IMR-90 (cell line): ENCODE results near the gene FBLN1. TPM values are rescaled to one million over a fixed set of nuclear protein-coding genes. Genes with fewer than 3 reads are reported as not detected.

Experiments used
- ATAC-seq: fragments of 200-7000 bp; cut with Tn5 transposase; 2 replicates; pipeline ENCODE4 v1.9.1; 2020; ENCODE audit warnings: low read depth, mild to moderate bottlenecking, moderate library complexity
- BruUV-seq: library from RNA; stranded (reverse); fragments of 400-500 nt; replicated peaks from 2 replicates; lab custom pipeline; 2021; lab: Mats Ljungman, UMichigan
- CTCF ChIA-PET: fragments of 300-600 bp; formaldehyde crosslinking; extraction: SDS; loops from one replicate; lab custom pipeline; 2021; ENCODE audit warnings: antibody characterized with exemption; lab: Yijun Ruan, JAX
- POLR2A ChIA-PET: fragments of 300-600 bp; sonication (Branson Sonifier 250); formaldehyde crosslinking; loops from one replicate; lab custom pipeline; 2022; ENCODE audit warnings: antibody characterized with exemption; ENCODE audit not compliant: unreplicated experiment; lab: Charles Lee
- DNase-seq: peaks from one replicate; pipeline ENCODE4 v3.0.0; 2013
- H2AFZ ChIP-seq: replicated peaks from 2 replicates; pipeline ENCODE3; 2013; ENCODE audit warnings: low read length, mild to moderate bottlenecking; ENCODE audit not compliant: poor library complexity
- H2AK5ac ChIP-seq: 2 replicates; pipeline ENCODE4 v1.6.1; 2013; ENCODE audit warnings: low read depth, low read length, inconsistent platforms
- H2AK9ac ChIP-seq: replicated peaks from 2 replicates; pipeline ENCODE3; 2013; ENCODE audit warnings: mild to moderate bottlenecking, low read depth, low read length, moderate library complexity; ENCODE audit not compliant: poor library complexity
- H2BK120ac ChIP-seq: 2 replicates; pipeline ENCODE4 v1.6.1; 2013; ENCODE audit warnings: low read depth, low read length, inconsistent platforms
- H2BK15ac ChIP-seq: 3 replicates; pipeline ENCODE4 v1.6.1; 2013; ENCODE audit warnings: low read depth, low read length, inconsistent platforms
- H2BK20ac ChIP-seq: 2 replicates; pipeline ENCODE4 v1.6.1; 2013; ENCODE audit warnings: low read depth, mild to moderate bottlenecking, inconsistent platforms, low read length, moderate library complexity
- H2BK5ac ChIP-seq: 2 replicates; pipeline ENCODE4 v1.6.1; 2013; ENCODE audit warnings: mild to moderate bottlenecking, low read depth, low read length, inconsistent platforms; ENCODE audit not compliant: poor library complexity, severe bottlenecking
- H3K14ac ChIP-seq: replicated peaks from 2 replicates; pipeline ENCODE4 v1.6.1; 2013; ENCODE audit warnings: low read depth, low read length, inconsistent platforms
- H3K18ac ChIP-seq: 2 replicates; pipeline ENCODE4 v1.6.1; 2013; ENCODE audit warnings: low read depth, low read length, control low read depth
- H3K23ac ChIP-seq: 2 replicates; pipeline ENCODE4 v1.6.1; 2013; ENCODE audit warnings: low read depth, low read length, inconsistent platforms
- H3K27ac ChIP-seq: 2 replicates; pipeline ENCODE4 v1.5.1; 2013; ENCODE audit warnings: mild to moderate bottlenecking, control low read depth, low read length; ENCODE audit not compliant: insufficient read depth
- H3K27me3 ChIP-seq: 2 replicates; pipeline ENCODE4 v1.6.1; 2013; ENCODE audit warnings: low read length; ENCODE audit not compliant: control insufficient read depth, insufficient read depth
- H3K36me3 ChIP-seq: 2 replicates; pipeline ENCODE4 v1.6.1; 2013; ENCODE audit warnings: low read length, mixed read lengths; ENCODE audit not compliant: control insufficient read depth, insufficient read depth
- H3K4ac ChIP-seq: 2 replicates; pipeline ENCODE4 v1.6.1; 2013; ENCODE audit warnings: low read depth, low read length, inconsistent platforms
- H3K4me1 ChIP-seq: 2 replicates; pipeline ENCODE4 v1.6.1; 2013; ENCODE audit warnings: low read length, mixed read lengths; ENCODE audit not compliant: control insufficient read depth, insufficient read depth
- H3K4me2 ChIP-seq: 2 replicates; pipeline ENCODE4 v1.6.1; 2013; ENCODE audit warnings: low read depth, mild to moderate bottlenecking, control low read depth, low read length, moderate library complexity
- H3K4me3 ChIP-seq: 2 replicates; pipeline ENCODE4 v1.5.1; 2013; ENCODE audit warnings: low read depth, mild to moderate bottlenecking, control low read depth, low read length, moderate library complexity; ENCODE audit not compliant: insufficient read depth
- H3K56ac ChIP-seq: 2 replicates; pipeline ENCODE4 v1.6.1; 2013; ENCODE audit warnings: low read length, inconsistent platforms; ENCODE audit not compliant: insufficient read depth; ENCODE audit errors: extremely low read depth
- H3K79me1 ChIP-seq, 2 experiments: 2 replicates each; pipeline ENCODE4 v1.6.1; 2013; ENCODE audit warnings: low read length in 2 of 2, inconsistent platforms in 1 of 2, low read depth in 1 of 2
- H3K9ac ChIP-seq: 2 replicates; pipeline ENCODE4 v1.6.1; 2013; ENCODE audit warnings: low read depth, low read length, control low read depth
- H3K9me1 ChIP-seq: 2 replicates; pipeline ENCODE4 v1.6.1; 2013; ENCODE audit warnings: low read length, inconsistent platforms; ENCODE audit not compliant: insufficient read depth
- H3K9me3 ChIP-seq: 2 replicates; pipeline ENCODE4 v1.6.1; 2013; ENCODE audit warnings: low read length; ENCODE audit not compliant: control insufficient read depth, insufficient read depth
- H4K20me1 ChIP-seq: 2 replicates; pipeline ENCODE4 v1.6.1; 2013; ENCODE audit warnings: low read length, inconsistent platforms; ENCODE audit not compliant: insufficient read depth
- H4K5ac ChIP-seq: 2 replicates; pipeline ENCODE4 v1.6.1; 2013; ENCODE audit warnings: mild to moderate bottlenecking, low read depth, low read length, control low read depth
- H4K8ac ChIP-seq, 2 experiments: 2 replicates each; pipeline ENCODE4 v1.6.1; 2013; ENCODE audit warnings: low read depth in 2 of 2, low read length in 2 of 2, control low read depth in 1 of 2, inconsistent platforms in 1 of 2
- H4K91ac ChIP-seq: 2 replicates; pipeline ENCODE4 v1.6.1; 2013; ENCODE audit warnings: low read depth, low read length, inconsistent platforms; ENCODE audit not compliant: insufficient read depth
- MAZ ChIP-seq: IDR thresholded peaks from 2 replicates; pipeline ENCODE4 v1.6.1; 2012; ENCODE audit warnings: low read depth, mild to moderate bottlenecking, low read length, improper control_type of control experiment, moderate library complexity, borderline replicate concordance
- POLR2A ChIP-seq: IDR thresholded peaks from 2 replicates; pipeline ENCODE4 v1.6.1; 2012; ENCODE audit warnings: mild to moderate bottlenecking, low read depth, low read length
- WGBS, 2 experiments: methylation state at CpG; one replicate each; pipeline versions ENCODE4 v1.1.5 to v1.1.7; 2013; ENCODE audit warnings: missing lambda C conversion rate in 2 of 2; ENCODE audit not compliant: insufficient read length in 1 of 2; ENCODE audit errors: extremely low coverage in 2 of 2; 5-methylcytosine and 5-hydroxymethylcytosine counted together
- dilution Hi-C: fragments of 300-500 bp; cut with HindIII; formaldehyde crosslinking; loops from one replicate; pipeline ENCODE4 v1.14.3; 2018; ENCODE audit warnings: low sequenced_read_pairs; ENCODE audit not compliant: unreplicated experiment
- in situ Hi-C: fragments of 300-500 bp; cut with MboI; formaldehyde crosslinking; loops from 3 replicates; pipeline ENCODE4 v1.14.3; 2019; ENCODE audit warnings: low sequenced_read_pairs, inconsistent platforms, mixed read lengths
- intact Hi-C: fragments of 100-400 bp; cut with micrococcal nuclease; formaldehyde crosslinking; loops from 2 replicates; pipeline ENCODE4 v1.10.0; 2022
- polyA plus RNA-seq, 3 experiments: library from polyadenylated mRNA; depleted of rRNA; stranded (reverse); fragments of >200 nt; gene quantifications; 2 replicates each; pipeline ENCODE4 v1.2.3, GENCODE V29; 2012; ENCODE audit warnings: low replicate concordance in 1 of 3
- total RNA-seq: library from RNA; depleted of rRNA; stranded (reverse); fragments of >200 nt; gene quantifications from 2 replicates; pipeline ENCODE4 v1.2.3, GENCODE V29; 2012
- TF ChIP-seq, protein P1 (sequence below): fragments of 150-350 bp; IDR thresholded peaks from 2 replicates; pipeline ENCODE4 v1.6.1; 2016; ENCODE audit warnings: low read depth, mild to moderate bottlenecking, low read length, moderate library complexity, borderline replicate concordance

FBLN1 gene
- total and polyA plus RNA-seq, 2 of the 4 experiments (the other 2 are of a cell fraction): 11.3 to 87.9 TPM

GRCh38 chr22:45603619-45604018 lies 100.9 kb downstream of the FBLN1 start:
- no peak overlapping the region for H4K5ac ChIP-seq
- peaks cover 31% of the 10 kb centered on the region; the same call in 1 of the 2 replicates for H3K36me3 ChIP-seq
- TF ChIP-seq MAZ (no peak), POLR2A (no peak)
- TF ChIP-seq, protein P1, sequence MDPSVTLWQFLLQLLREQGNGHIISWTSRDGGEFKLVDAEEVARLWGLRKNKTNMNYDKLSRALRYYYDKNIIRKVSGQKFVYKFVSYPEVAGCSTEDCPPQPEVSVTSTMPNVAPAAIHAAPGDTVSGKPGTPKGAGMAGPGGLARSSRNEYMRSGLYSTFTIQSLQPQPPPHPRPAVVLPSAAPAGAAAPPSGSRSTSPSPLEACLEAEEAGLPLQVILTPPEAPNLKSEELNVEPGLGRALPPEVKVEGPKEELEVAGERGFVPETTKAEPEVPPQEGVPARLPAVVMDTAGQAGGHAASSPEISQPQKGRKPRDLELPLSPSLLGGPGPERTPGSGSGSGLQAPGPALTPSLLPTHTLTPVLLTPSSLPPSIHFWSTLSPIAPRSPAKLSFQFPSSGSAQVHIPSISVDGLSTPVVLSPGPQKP: no peak
- no peaks in the 10 kb centered on the region; a peak in 1 of 4 replicates for H3K79me1 ChIP-seq
- ChIA-PET CTCF (no interaction called here), POLR2A (no interaction called here)
- DNase-seq: no peak
- no peak overlapping the region for H3K4me3 ChIP-seq
- no peak overlapping the region for H3K4me2 ChIP-seq
- H3K23ac ChIP-seq: no peak overlapping the region
- dilution Hi-C loops (no loop called here), intact Hi-C loops (no loop called here), in situ Hi-C loops (no loop called here)
- H4K91ac ChIP-seq: no peak overlapping the region
- H4K8ac ChIP-seq: no peak overlapping the region
- no peak overlapping the region for H2BK20ac ChIP-seq
- no peak overlapping the region for H3K56ac ChIP-seq
- H2BK15ac ChIP-seq: no peak overlapping the region
- WGBS, 2 experiments: no CpG with 5 or more reads among the region's 3 CpGs
- no peak overlapping the region for H3K18ac ChIP-seq
- H2BK120ac ChIP-seq: no peak overlapping the region
- no peak overlapping the region for H2AK9ac ChIP-seq
- no peaks in the 10 kb centered on the region; the same call in 1 of the 2 replicates for H4K20me1 ChIP-seq
- H3K4me1 ChIP-seq: peaks cover 3% of the 10 kb centered on the region; the same call in 1 of the 2 replicates
- no peaks in the 10 kb centered on the region for H3K27me3 ChIP-seq
- H3K9me3 ChIP-seq: no peaks in the 10 kb centered on the region
- no peak overlapping the region for H3K9ac ChIP-seq
- BruUV-seq: no TSS peak
- no peak overlapping the region for H2AFZ ChIP-seq
- H2AK5ac ChIP-seq: no peak overlapping the region
- H2BK5ac ChIP-seq: no peak overlapping the region
- H3K4ac ChIP-seq: no peak overlapping the region
- H3K9me1 ChIP-seq: peaks cover 9% of the 10 kb centered on the region; the same call in 1 of the 2 replicates
- no peak overlapping the region for H3K14ac ChIP-seq
- ATAC-seq: no peak
- H3K27ac ChIP-seq: no peak overlapping the region
